CD4-positive, alpha-beta T cell treated with Interleukin-6 for 4 hours (primary cell): ENCODE measurements around the gene C6orf136.

Source experiments
- DNase-seq: peaks from one replicate; pipeline ENCODE4 v3.0.0-alpha.2; 2020; ENCODE audit warnings: mixed read lengths

Gene C6orf136

GRCh38 chr6:30646450-30647241 lies at the start of gene C6orf136:
Gene C6orf136 (plus strand): TSS chr6:30647133. CDS start chr6:30647232, 99 bp downstream.
- DNase-seq = peak; percentile 97

GRCh38 chr6:30597315-30598144 lies 49.4 kb upstream of the C6orf136 start:
- peak; percentile 85 for DNase-seq

GRCh38 chr6:30598912-30599624 lies 47.9 kb upstream of the C6orf136 start:
- DNase-seq = no peak

GRCh38 chr6:30599625-30600324 lies 47.2 kb upstream of the C6orf136 start:
- DNase-seq = no peak

GRCh38 chr6:30600451-30600961 lies 46.4 kb upstream of the C6orf136 start:
- no peak for DNase-seq

- DNase-seq = no peak
These were observed 45.5 kb upstream of the C6orf136 start for GRCh38 chr6:30601436-30601814.

- no peak for DNase-seq
These were observed 44.9 kb upstream of the C6orf136 start for GRCh38 chr6:30601815-30602641.

GRCh38 chr6:30603961-30604360 lies 43.0 kb upstream of the C6orf136 start:
- no peak for DNase-seq

- DNase-seq = no peak
These were observed 36.9 kb upstream of the C6orf136 start for GRCh38 chr6:30610065-30610464.

- DNase-seq = no peak
These were observed 35.6 kb upstream of the C6orf136 start for GRCh38 chr6:30611150-30611855.

- DNase-seq = no peak
These were observed 35.1 kb upstream of the C6orf136 start for GRCh38 chr6:30611856-30612194.

GRCh38 chr6:30612213-30612612 lies 34.7 kb upstream of the C6orf136 start:
- DNase-seq = no peak

GRCh38 chr6:30612687-30613248 lies 34.2 kb upstream of the C6orf136 start:
- no peak for DNase-seq

GRCh38 chr6:30613251-30614043 lies 33.5 kb upstream of the C6orf136 start:
- no peak for DNase-seq

GRCh38 chr6:30614044-30614842 lies 32.7 kb upstream of the C6orf136 start:
- no peak for DNase-seq

- DNase-seq = peak; percentile 91
These were observed 32.1 kb upstream of the C6orf136 start for GRCh38 chr6:30614843-30615218.

GRCh38 chr6:30615219-30615957 lies 31.5 kb upstream of the C6orf136 start:
- peak; percentile 47 for DNase-seq
